ENCODE measurements around the gene CLIP1. TPM values are rescaled to one million over a fixed set of nuclear protein-coding genes. Genes with fewer than 3 reads are reported as not detected.
A peak's percentile ranks its signal among the peaks of the same experiment; 100 is the strongest.

Gene CLIP1
- total RNA-seq, 6 experiments from 2014 or later = 35.4 to 63.4 (median 43.1) TPM

DNA sequence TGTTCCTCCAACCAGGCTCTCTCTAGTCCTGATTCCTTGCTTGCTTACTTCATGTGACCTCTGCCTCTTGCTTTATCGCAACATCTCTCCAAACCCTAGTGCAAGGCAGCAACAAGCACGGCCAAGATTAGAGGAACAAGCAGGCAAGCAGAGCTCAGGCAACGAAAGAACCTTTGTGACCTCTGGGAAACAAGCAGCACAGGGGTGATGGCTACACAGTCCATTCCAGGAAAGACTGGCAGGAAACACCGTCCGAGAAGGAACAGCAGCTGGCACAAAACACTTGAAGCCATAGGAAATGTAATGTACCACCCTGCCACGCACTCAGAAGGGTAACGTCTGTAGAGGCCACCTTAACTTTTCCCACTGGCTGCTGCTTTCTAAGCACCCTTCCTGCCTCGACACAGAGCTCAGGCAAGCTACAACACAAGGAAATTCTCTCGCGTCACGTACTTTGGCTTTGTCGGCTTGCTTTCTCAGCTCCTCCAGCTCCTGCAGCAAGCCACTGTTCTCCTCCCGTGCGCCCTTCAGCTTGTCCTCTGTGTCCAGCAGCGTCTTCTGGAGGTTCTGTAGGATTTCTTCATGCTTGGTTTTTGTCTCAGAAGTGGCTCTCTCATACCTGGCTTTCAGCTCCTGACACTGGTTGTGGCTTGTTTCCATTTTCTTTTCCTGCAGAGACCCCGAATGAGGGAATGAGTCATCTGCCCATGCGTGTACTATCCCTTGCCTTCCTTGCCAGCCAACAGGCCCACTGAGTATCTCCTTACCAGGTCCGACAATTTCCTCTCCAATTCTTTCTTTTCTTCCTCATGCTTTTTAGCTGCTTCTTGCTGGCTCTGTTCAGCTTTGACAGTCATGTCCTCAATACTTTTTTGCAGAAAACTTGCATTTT lies 94.7 kb downstream of the CLIP1 start:
- DNase-seq (no peak), ATAC-seq (peak; percentile 37 to 94 (median 50))
- Histone ChIP-seq H3K9me3 (no peaks in the 10 kb centered on the region), H3K4me3 (no peak overlapping the region), H3K27me3 (no peaks in the 10 kb centered on the region), H3K36me3 (peaks cover 4 to 82% (median 35%) of the 10 kb centered on the region in 4 donors), H3K4me1 (peaks cover 0 to 16% (median 0%) of the 10 kb centered on the region in 4 donors), H3K27ac (peak overlapping the region in 1 of 3 donors; percentile 47)
- TF ChIP-seq, protein P1, sequence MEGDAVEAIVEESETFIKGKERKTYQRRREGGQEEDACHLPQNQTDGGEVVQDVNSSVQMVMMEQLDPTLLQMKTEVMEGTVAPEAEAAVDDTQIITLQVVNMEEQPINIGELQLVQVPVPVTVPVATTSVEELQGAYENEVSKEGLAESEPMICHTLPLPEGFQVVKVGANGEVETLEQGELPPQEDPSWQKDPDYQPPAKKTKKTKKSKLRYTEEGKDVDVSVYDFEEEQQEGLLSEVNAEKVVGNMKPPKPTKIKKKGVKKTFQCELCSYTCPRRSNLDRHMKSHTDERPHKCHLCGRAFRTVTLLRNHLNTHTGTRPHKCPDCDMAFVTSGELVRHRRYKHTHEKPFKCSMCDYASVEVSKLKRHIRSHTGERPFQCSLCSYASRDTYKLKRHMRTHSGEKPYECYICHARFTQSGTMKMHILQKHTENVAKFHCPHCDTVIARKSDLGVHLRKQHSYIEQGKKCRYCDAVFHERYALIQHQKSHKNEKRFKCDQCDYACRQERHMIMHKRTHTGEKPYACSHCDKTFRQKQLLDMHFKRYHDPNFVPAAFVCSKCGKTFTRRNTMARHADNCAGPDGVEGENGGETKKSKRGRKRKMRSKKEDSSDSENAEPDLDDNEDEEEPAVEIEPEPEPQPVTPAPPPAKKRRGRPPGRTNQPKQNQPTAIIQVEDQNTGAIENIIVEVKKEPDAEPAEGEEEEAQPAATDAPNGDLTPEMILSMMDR (IDR thresholded peaks at IDR 0.05) = no peak
- TF ChIP-seq POLR2A (IDR thresholded peaks at IDR 0.05) = no peak
- 77% methylated on average over 10 of the region's 18 CpGs for WGBS (ENCODE audit: insufficient coverage, low coverage, low lambda C conversion rate, missing lambda C conversion rate)
- intact Hi-C loops (cut with DNase I) = no loop called here

GRCh38 chr12:122327014-122327413 lies 95.5 kb downstream of the CLIP1 start:
- DNase-seq = no peak
- TF ChIP-seq, protein P1 (IDR thresholded peaks at IDR 0.05) = no peak
- no peak for TF ChIP-seq POLR2A (IDR thresholded peaks at IDR 0.05)
- H3K9me3 ChIP-seq = no peaks in the 10 kb centered on the region
- peaks cover 0 to 87% (median 32%) of the 10 kb centered on the region in 4 donors for H3K36me3 ChIP-seq
- H3K4me1 ChIP-seq = peaks cover 0 to 16% (median 0%) of the 10 kb centered on the region in 4 donors
- peak overlapping the region in 1 of 3 donors; percentile 47 for H3K27ac ChIP-seq
- 14% methylated on average over 1 of the region's 1 CpG for WGBS (ENCODE audit: insufficient coverage, low coverage, low lambda C conversion rate, missing lambda C conversion rate)
- intact Hi-C loops (cut with DNase I) = no loop called here
- H3K27me3 ChIP-seq = no peaks in the 10 kb centered on the region
- peak in 1 of 4 donors; percentile 51 for ATAC-seq
- H3K4me3 ChIP-seq = no peak overlapping the region

DNA sequence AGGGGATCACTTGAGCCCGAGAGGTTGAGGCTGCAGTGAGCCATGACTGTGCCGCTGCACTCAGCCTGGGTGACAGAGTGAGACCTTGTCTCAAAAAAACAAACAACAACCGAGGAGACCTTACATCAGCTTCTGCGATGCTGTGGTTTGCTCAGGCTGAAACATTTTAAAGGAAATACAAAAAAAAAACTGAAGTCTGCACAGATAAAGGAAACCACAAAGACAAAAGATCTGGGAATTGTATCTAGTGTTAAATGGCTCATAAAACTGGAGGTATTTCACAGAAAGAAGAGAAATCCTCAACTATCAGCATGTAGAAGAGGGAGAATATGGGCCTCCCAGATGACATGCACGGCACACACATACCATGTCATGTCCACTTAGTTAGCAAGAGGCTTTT lies 95.9 kb downstream of the CLIP1 start:
- WGBS (ENCODE audit: insufficient coverage, low coverage, low lambda C conversion rate, missing lambda C conversion rate) = 78% methylated on average over 5 of the region's 5 CpGs
- Histone ChIP-seq H3K36me3 (peaks cover 0 to 87% (median 32%) of the 10 kb centered on the region in 4 donors), H3K9me3 (no peaks in the 10 kb centered on the region), H3K27me3 (no peaks in the 10 kb centered on the region), H3K4me3 (no peak overlapping the region), H3K4me1 (peaks cover 0 to 16% (median 0%) of the 10 kb centered on the region in 4 donors), H3K27ac (peak overlapping the region in 1 of 3 donors; percentile 47)
- ATAC-seq (no peak), DNase-seq (no peak)
- TF ChIP-seq, protein P1 (IDR thresholded peaks at IDR 0.05) = no peak
- no peak for TF ChIP-seq POLR2A (IDR thresholded peaks at IDR 0.05)
- intact Hi-C loops (cut with DNase I) = no loop called here

GRCh38 chr12:122323311-122324019 lies 99.0 kb downstream of the CLIP1 start:
- intact Hi-C loops (cut with DNase I) = no loop called here
- WGBS (ENCODE audit: insufficient coverage, low coverage, low lambda C conversion rate, missing lambda C conversion rate) = 95% methylated on average over 10 of the region's 18 CpGs
- DNase-seq (no peak), ATAC-seq (no peak)
- Histone ChIP-seq H3K27ac (no peak overlapping the region), H3K4me1 (peaks cover 0 to 16% (median 0%) of the 10 kb centered on the region in 4 donors), H3K27me3 (no peaks in the 10 kb centered on the region), H3K4me3 (no peak overlapping the region), H3K9me3 (no peaks in the 10 kb centered on the region), H3K36me3 (peaks cover 0 to 88% (median 25%) of the 10 kb centered on the region in 4 donors)
- TF ChIP-seq POLR2A (IDR thresholded peaks at IDR 0.05) = no peak
- TF ChIP-seq, protein P1 (IDR thresholded peaks at IDR 0.05) = no peak
